HepG2 (cell line): Measurements from ENCODE around the gene RPAP2. TPM values are rescaled to one million over a fixed set of nuclear protein-coding genes. Genes with fewer than 3 reads are reported as not detected.

Experiments used
- ATAC-seq: fragments of 200-7000 bp; cut with Tn5 transposase; 3 replicates; pipeline ENCODE4 v1.9.1; 2020; ENCODE audit warnings: mild to moderate bottlenecking, moderate library complexity
- BruUV-seq: library from RNA; stranded (reverse); fragments of 400-500 nt; replicated peaks from 2 replicates; lab custom pipeline; 2021; lab: Mats Ljungman, UMichigan
- CTCF ChIA-PET: fragments of 300-600 bp; formaldehyde crosslinking; extraction: SDS; loops from one replicate; lab custom pipeline; 2021; ENCODE audit warnings: low total read pairs, inconsistent platforms, low intra/inter-chr PET ratio; lab: Yijun Ruan, JAX
- POLR2A ChIA-PET: fragments of 350-600 bp; sonication (Branson Sonifier 250); formaldehyde crosslinking; loops from one replicate; lab custom pipeline; 2020; ENCODE audit warnings: antibody characterized with exemption, inconsistent platforms; lab: Yijun Ruan, JAX
- DNase-seq: peaks from one replicate; pipeline ENCODE4 v3.0.0-alpha.2; 2015; ENCODE audit warnings: low spot score
- FAIRE-seq: peaks from 3 replicates; lab custom pipeline; 2011; peaks lifted over from hg19 to GRCh38; lab: Jason Lieb, UNC
- H2AFZ ChIP-seq: one replicate; pipeline ENCODE4 v1.6.1; 2011; ENCODE audit warnings: low read length, inconsistent platforms
- H3K27ac ChIP-seq: fragments of 300-600 bp; 3 replicates; pipeline ENCODE4 v1.8.0; 2011; ENCODE audit warnings: mixed run types, mild to moderate bottlenecking, mixed read lengths, low read length, inconsistent platforms; ENCODE audit not compliant: insufficient read depth; ENCODE audit errors: extremely low read length
- H3K27me3 ChIP-seq, 2 experiments: fragments of 200-600 bp in 1 of 2; 2 replicates in 1 of 2; 3 replicates in 1 of 2; pipeline versions ENCODE4 v1.6.0 to v1.8.0; 2011; ENCODE audit warnings: low read length in 2 of 2, mild to moderate bottlenecking in 2 of 2, moderate library complexity in 2 of 2, inconsistent platforms in 1 of 2; ENCODE audit not compliant: insufficient read depth in 2 of 2, control insufficient read depth in 1 of 2
- H3K36me3 ChIP-seq, 2 experiments: fragments of 200-600 bp in 1 of 2; replicated peaks in 1 of 2; 2 replicates in 1 of 2; 3 replicates in 1 of 2; pipeline versions ENCODE4 v1.5.1 to v1.8.0; 2011; ENCODE audit warnings: low read length in 2 of 2, inconsistent platforms in 1 of 2; ENCODE audit not compliant: insufficient read depth in 2 of 2, control insufficient read depth in 1 of 2
- H3K4me1 ChIP-seq: 2 replicates; pipeline ENCODE4 v1.5.1; 2012; ENCODE audit warnings: low read length, inconsistent platforms; ENCODE audit not compliant: insufficient read depth
- H3K4me2 ChIP-seq: 2 replicates; pipeline ENCODE4 v1.6.0; 2011; ENCODE audit warnings: low read depth, low read length, inconsistent platforms
- H3K4me3 ChIP-seq, 3 experiments: fragments of 200-600 bp in 1 of 3; sonication (generic), shearing (Covaris generic) in 1 of 3; replicated peaks in 1 of 3; 2 replicates each; pipeline ENCODE4 v1.5.1; 2011 to 2016; ENCODE audit warnings: low read length in 3 of 3, inconsistent platforms in 2 of 3, low read depth in 2 of 3, mild to moderate bottlenecking in 2 of 3, control low read depth in 1 of 3, mixed read lengths in 1 of 3; ENCODE audit not compliant: insufficient read depth in 1 of 3
- H3K79me2 ChIP-seq: one replicate; pipeline ENCODE4 v1.6.1; 2011; ENCODE audit warnings: low read length, inconsistent platforms; ENCODE audit not compliant: insufficient read depth
- H3K9ac ChIP-seq: 2 replicates; pipeline ENCODE4 v1.6.0; 2011; ENCODE audit warnings: mild to moderate bottlenecking, low read depth, low read length, inconsistent platforms; ENCODE audit not compliant: insufficient read depth
- H3K9me3 ChIP-seq: 2 replicates; pipeline ENCODE4 v1.5.1; 2012; ENCODE audit warnings: mild to moderate bottlenecking, low read length
- H4K20me1 ChIP-seq: 2 replicates; pipeline ENCODE4 v1.6.0; 2011; ENCODE audit warnings: inconsistent platforms, mild to moderate bottlenecking, low read length, moderate library complexity; ENCODE audit not compliant: insufficient read depth
- CEBPB ChIP-seq: IDR thresholded peaks from 2 replicates; pipeline ENCODE4 v1.6.1; 2011; ENCODE audit warnings: low read depth, low read length, improper control_type of control experiment, borderline replicate concordance
- KLF13 ChIP-seq: sonication (generic); formaldehyde crosslinking; IDR thresholded peaks from 2 replicates; pipeline ENCODE4 v1.4.0; 2020; ENCODE audit warnings: mild to moderate bottlenecking, missing genetic modification reagents
- SRSF9 ChIP-seq: fragments of 200-400 bp; formaldehyde crosslinking; IDR thresholded peaks from 2 replicates; pipeline ENCODE4 v1.6.1; 2018; ENCODE audit warnings: borderline replicate concordance, mild to moderate bottlenecking, low read depth, low read length; ENCODE audit not compliant: insufficient read depth, poor library complexity, severe bottlenecking
- TEF ChIP-seq: sonication (generic); formaldehyde crosslinking; IDR thresholded peaks from 2 replicates; pipeline ENCODE4 v1.5.0; 2020; ENCODE audit warnings: missing genetic modification reagents
- ZNF232 ChIP-seq: sonication (generic); formaldehyde crosslinking; IDR thresholded peaks from 2 replicates; pipeline ENCODE4 v1.4.0; 2020; ENCODE audit warnings: missing genetic modification reagents, borderline replicate concordance
- ZNF678 ChIP-seq: sonication (generic); formaldehyde crosslinking; IDR thresholded peaks from 2 replicates; pipeline ENCODE4 v1.4.0; 2020; ENCODE audit warnings: mild to moderate bottlenecking, missing genetic modification reagents
- WGBS: methylation state at CpG from one replicate; pipeline ENCODE4 v1.1.6; 2017; ENCODE audit warnings: low lambda C conversion rate; 5-methylcytosine and 5-hydroxymethylcytosine counted together
- in situ Hi-C: cut with HindIII; loops from 2 replicates; pipeline ENCODE4 v1.10.0; 2017; ENCODE audit warnings: low pct_unique_long_range_greater_than_20kb; ENCODE audit not compliant: extremely low pct_ligation_motif_present
- intact Hi-C: fragments of 100-400 bp; cut with micrococcal nuclease; formaldehyde crosslinking; loops from one replicate; pipeline ENCODE4 v1.10.0; 2022; ENCODE audit not compliant: unreplicated experiment
- polyA plus RNA-seq, 8 experiments: library from polyadenylated mRNA; depleted of rRNA in 3 of 8; stranded (reverse) in 7 of 8; unstranded in 1 of 8; fragments of >200 nt; fragmentation: Illumina TruSeq in 4 of 8; extraction: Trizol in 4 of 8; gene quantifications; 2 replicates each; pipeline versions ENCODE4 v1.2.1 to v1.2.3, GENCODE V29; 2011 to 2016; ENCODE audit warnings: low read depth in 4 of 8, missing spikeins in 1 of 8, mixed read lengths in 1 of 8; ENCODE audit not compliant: insufficient read depth in 1 of 8
- total RNA-seq, 5 experiments: library from RNA; depleted of rRNA; stranded (reverse); fragments of >200 nt; fragmentation: Illumina TruSeq; extraction: Trizol; gene quantifications; 2 replicates each; pipeline ENCODE4 v1.2.3, GENCODE V29; 2016; ENCODE audit warnings: low read depth in 1 of 5
- TF ChIP-seq, protein P1 (sequence below), 2 experiments: fragments of 450-650 bp in 1 of 2; sonication (generic) in 1 of 2; formaldehyde crosslinking in 1 of 2; IDR thresholded peaks; 2 replicates each; pipeline versions ENCODE4 v1.6.1 to v1.8.0; 2016 to 2022; ENCODE audit warnings: antibody characterized with exemption in 1 of 2, mild to moderate bottlenecking in 1 of 2, missing genetic modification reagents in 1 of 2

Gene RPAP2
- total and polyA plus RNA-seq, 2 of the 13 experiments (the other 11 are each of a cell fraction or from before 2014, with no cell fraction given): 10.0 to 34.8 TPM

- BruUV-seq: no TSS peak
- H3K9ac ChIP-seq: no peak overlapping the region
- ChIA-PET POLR2A (no interaction called here), CTCF (no interaction called here)
- ATAC-seq: no peak
- no peaks in the 10 kb centered on the region for H3K79me2 ChIP-seq
- no peak overlapping the region for H3K4me3 ChIP-seq
- in situ Hi-C loops: no loop called here
- no peak overlapping the region for H3K4me2 ChIP-seq
- H3K9me3 ChIP-seq: no peaks in the 10 kb centered on the region
- no peak overlapping the region for H2AFZ ChIP-seq
- 91% methylated on average over 3 of the region's 3 CpGs for WGBS
- intact Hi-C loops: no loop called here
- H3K36me3 ChIP-seq: peaks cover 6 to 33% of the 10 kb centered on the region in 2 experiments
- H3K4me1 ChIP-seq: no peaks in the 10 kb centered on the region
- TF ChIP-seq TEF (CRISPR knock-in tag): no peak
- no peak for TF ChIP-seq ZNF232
- no peak for TF ChIP-seq SRSF9
- TF ChIP-seq KLF13 (CRISPR knock-in tag): no peak
- peak; percentile 75 for TF ChIP-seq CEBPB
- no peak overlapping the region for H3K27ac ChIP-seq
- FAIRE-seq: no peak
- no peak for DNase-seq
- no peaks in the 10 kb centered on the region for H4K20me1 ChIP-seq
- no peaks in the 10 kb centered on the region for H3K27me3 ChIP-seq
Measured at GRCh38 chr1:92343061-92343460, 44.2 kb downstream of the RPAP2 start.

- H3K4me3 ChIP-seq: no peak overlapping the region
- H3K9ac ChIP-seq: no peak overlapping the region
- H3K27ac ChIP-seq: no peak overlapping the region
- H4K20me1 ChIP-seq: no peaks in the 10 kb centered on the region
- no TSS peak for BruUV-seq
- H3K27me3 ChIP-seq: no peaks in the 10 kb centered on the region
- no peak overlapping the region for H2AFZ ChIP-seq
- H3K4me2 ChIP-seq: no peak overlapping the region
- ATAC-seq (no peak), FAIRE-seq (no peak), DNase-seq (no peak)
- H3K9me3 ChIP-seq: no peaks in the 10 kb centered on the region
- CTCF ChIA-PET: no interaction called here
- POLR2A ChIA-PET: no interaction called here
- H3K79me2 ChIP-seq: no peaks in the 10 kb centered on the region
- peaks cover 6 to 27% of the 10 kb centered on the region in 2 experiments for H3K36me3 ChIP-seq
- no peaks in the 10 kb centered on the region for H3K4me1 ChIP-seq
- intact Hi-C loops (no loop called here), in situ Hi-C loops (no loop called here)
- WGBS: 100% methylated on average over 1 of the region's 1 CpG
- TF ChIP-seq, protein P1, sequence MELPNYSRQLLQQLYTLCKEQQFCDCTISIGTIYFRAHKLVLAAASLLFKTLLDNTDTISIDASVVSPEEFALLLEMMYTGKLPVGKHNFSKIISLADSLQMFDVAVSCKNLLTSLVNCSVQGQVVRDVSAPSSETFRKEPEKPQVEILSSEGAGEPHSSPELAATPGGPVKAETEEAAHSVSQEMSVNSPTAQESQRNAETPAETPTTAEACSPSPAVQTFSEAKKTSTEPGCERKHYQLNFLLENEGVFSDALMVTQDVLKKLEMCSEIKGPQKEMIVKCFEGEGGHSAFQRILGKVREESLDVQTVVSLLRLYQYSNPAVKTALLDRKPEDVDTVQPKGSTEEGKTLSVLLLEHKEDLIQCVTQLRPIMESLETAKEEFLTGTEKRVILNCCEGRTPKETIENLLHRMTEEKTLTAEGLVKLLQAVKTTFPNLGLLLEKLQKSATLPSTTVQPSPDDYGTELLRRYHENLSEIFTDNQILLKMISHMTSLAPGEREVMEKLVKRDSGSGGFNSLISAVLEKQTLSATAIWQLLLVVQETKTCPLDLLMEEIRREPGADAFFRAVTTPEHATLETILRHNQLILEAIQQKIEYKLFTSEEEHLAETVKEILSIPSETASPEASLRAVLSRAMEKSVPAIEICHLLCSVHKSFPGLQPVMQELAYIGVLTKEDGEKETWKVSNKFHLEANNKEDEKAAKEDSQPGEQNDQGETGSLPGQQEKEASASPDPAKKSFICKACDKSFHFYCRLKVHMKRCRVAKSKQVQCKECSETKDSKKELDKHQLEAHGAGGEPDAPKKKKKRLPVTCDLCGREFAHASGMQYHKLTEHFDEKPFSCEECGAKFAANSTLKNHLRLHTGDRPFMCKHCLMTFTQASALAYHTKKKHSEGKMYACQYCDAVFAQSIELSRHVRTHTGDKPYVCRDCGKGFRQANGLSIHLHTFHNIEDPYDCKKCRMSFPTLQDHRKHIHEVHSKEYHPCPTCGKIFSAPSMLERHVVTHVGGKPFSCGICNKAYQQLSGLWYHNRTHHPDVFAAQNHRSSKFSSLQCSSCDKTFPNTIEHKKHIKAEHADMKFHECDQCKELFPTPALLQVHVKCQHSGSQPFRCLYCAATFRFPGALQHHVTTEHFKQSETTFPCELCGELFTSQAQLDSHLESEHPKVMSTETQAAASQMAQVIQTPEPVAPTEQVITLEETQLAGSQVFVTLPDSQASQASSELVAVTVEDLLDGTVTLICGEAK (IDR thresholded peaks at IDR 0.05): no peak
- TF ChIP-seq, protein P1 (CRISPR knock-in tag; IDR thresholded peaks at IDR 0.05): no peak
- TF ChIP-seq ZNF678 (CRISPR knock-in tag): no peak
Measured at GRCh38 chr1:92346866-92347640, 48.2 kb downstream of the RPAP2 start.
